HG02610 (cell line): ENCODE measurements around the gene ZNF536.

ENCODE experiments used
- ATAC-seq: cut with Tn5 transposase; IDR thresholded peaks from one replicate; pipeline ENCODE4 v1.9.1; 2021; ENCODE audit warnings: mild to moderate bottlenecking, moderate library complexity; ENCODE audit not compliant: unreplicated experiment

ZNF536 gene

GRCh38 chr19:30361721-30362120 is 10.5 kb upstream of the ZNF536 start:
- no peak for ATAC-seq

GRCh38 chr19:30362156-30362754 is 9.9 kb upstream of the ZNF536 start:
- no peak for ATAC-seq

GRCh38 chr19:30363073-30363472 is 9.1 kb upstream of the ZNF536 start:
- ATAC-seq = no peak

DNA sequence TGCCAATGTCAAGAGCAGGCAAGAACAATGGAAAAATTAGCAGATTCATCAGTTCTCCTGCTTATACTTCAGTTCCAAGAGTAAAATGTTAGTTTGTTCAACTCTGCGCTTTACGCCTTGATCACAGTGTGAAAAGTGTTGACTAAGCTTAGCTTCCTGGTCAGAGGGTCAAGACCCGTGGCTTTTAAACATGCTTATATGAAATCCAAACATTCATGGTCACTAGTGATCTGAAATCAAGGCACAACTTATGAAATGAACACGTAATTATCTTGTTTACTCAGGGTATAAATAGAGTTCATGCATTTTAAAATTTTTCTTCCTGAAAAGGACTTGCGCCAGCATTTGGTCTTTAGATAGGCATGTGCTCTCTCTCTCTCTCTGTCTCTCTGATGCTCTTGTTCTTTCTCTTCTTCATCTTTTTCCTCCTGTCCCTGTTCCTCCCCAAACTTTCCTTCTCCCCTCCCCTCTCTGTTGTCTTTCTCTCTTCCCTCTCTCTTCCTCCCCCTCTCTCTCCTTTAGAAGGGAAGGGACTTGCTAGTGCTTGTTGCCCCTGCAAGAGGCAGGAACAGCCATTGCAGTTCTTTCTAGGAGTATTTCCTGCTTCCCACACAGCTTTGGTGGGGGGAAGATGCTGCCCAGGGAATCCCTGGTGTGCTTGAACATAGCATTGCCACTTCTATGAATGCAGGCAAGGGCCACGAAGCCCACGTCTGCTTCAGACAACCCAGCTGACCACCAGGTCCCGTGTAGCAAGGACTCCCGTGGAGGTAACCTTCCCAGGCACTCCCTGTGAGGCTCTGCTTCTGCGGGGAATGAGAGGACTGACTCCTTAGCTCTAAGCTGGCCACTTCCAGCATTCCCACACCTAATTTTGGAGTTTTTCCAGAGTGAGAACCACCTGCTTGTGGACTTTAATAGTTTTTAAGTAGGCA is 7.1 kb upstream of the ZNF536 start:
- no peak for ATAC-seq

DNA sequence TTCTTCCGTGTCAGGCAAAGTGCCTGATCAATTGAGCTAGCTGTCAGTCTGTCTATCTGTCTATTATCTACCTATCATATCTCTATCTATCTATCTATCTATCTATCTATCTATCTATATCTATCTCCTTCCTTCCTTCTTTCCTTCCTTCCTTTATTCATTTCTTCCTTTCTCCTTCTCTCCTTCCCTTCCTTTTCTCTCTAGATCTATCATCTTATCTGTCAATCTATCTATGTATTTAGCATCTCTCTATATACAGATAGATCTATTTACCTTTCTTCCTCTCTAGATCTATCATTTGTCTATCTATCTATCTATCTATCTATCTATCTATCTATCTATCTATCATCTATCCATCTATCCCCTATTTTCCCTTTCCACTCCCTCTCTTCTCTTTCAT is 5.9 kb upstream of the ZNF536 start:
- no peak for ATAC-seq

DNA sequence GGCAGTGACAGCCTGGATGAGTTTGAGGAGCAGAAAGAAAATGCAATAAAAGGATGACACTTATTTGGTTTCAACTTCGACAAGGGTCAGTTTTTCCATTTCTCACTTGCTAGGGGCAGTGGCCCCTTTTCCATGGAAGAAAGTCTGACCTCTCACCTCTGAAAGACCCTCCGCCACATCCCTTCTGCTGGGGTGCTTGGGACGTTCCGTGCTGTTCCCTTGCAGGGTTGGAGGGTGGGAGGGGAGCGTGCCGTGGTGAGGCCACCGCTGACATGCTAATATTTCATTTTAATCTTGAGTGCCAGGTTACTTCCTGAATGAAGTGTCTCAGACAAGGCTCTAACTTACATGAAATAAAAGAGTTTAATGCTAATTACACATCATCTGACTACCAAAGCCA is 5.2 kb upstream of the ZNF536 start:
- no peak for ATAC-seq

DNA sequence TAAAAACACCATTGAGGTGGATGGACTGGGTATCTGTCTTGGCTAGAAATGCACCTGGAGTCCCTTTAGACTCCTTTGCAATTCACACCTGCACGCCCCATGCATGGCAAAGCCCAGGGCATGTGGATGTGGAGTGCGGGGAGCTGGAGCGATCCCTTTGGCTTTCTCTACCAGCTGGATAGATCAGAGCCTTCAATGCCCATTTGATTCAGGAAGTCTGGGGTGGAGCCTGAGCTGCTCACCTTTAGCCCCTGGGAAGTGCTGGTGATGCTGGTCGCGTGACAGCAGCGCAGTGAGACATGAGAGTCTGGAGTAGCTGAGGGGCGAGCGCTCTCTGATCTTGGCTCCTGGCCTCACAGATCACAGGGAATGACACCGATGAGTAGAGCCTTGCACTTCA is 4.8 kb upstream of the ZNF536 start:
- no peak for ATAC-seq

- ATAC-seq = no peak
Measured at GRCh38 chr19:30369833-30370232, 2.4 kb upstream of the ZNF536 start.

DNA sequence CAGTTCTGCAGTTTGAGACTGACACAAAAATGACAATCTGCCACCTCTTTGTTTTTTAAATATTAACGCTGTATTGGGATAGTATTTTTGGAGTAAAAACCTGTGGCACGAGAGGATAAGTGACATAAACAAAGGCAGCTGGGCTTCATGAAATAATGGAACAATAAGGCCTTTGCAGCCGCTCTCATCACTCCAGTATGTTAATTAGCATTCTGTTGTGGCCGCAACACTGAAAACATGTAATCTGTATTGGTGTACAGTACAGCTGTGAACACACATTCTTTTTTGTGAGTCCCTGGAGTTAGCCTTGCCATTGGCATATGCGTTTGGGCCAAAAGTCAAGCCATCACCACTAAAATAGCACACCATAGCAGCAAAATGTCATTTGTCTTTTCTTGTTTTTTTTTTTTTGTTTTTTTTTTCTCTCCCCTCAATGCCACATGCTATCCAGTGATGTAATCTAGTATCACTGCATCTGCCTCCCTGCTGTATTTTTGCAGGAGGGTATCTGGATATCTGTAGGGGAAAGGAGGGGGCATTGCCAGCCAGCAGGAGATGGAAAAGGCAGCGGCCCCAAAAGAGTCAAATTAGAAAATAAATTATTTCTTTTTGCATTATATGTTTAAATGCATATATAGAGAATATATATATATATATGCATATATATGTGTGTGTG is 885 bp upstream of the ZNF536 start:
- ATAC-seq = no peak

- no peak for ATAC-seq
Measured at GRCh38 chr19:30373593-30373992, 1.4 kb downstream of the ZNF536 start.

DNA sequence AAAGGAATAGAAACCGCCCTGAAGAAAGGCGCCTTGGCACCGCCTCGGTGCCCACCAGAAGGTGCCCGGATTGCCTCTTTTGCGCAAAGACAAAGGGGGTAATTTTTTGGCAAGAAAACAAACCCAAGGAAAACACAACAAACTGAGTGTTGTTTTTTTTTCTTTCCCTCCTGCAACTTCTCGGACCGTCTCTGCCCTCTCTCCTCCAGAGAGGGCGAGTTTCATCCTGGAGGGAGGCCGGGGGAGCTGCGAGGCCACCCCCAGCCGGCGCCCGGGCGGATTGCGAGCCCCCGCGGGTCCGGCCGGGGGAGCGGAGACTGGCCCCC is 2.3 kb downstream of the ZNF536 start:
- ATAC-seq = no peak

GRCh38 chr19:30374865-30375552 is 2.8 kb downstream of the ZNF536 start:
- no peak for ATAC-seq

DNA sequence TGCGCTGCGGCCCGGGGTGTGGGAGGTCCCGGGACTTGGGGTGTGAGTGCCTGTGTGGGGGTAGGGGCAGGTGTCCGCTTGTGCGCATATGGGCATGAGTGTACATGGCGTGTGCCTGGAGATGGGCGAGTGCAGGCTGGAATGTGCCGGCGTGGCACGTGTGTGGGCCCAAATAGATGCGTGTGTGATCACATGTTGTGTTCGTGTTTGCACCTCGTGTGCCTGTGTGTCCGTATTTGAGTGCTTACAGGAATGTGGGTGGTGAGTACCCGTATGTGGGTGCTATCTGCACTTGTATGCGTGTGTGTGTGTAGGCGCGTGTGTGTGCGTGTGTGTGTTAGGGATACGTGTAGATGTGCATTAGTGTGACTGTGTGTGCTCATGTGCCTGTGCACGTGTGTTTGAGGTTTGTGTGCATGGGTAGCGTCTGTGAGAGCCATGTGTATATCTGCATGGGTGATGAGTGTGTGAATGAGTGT is 3.4 kb downstream of the ZNF536 start:
- no peak for ATAC-seq

GRCh38 chr19:30376272-30376671 is 4.1 kb downstream of the ZNF536 start:
- no peak for ATAC-seq

GRCh38 chr19:30376826-30377425 is 4.7 kb downstream of the ZNF536 start:
- ATAC-seq = no peak

DNA sequence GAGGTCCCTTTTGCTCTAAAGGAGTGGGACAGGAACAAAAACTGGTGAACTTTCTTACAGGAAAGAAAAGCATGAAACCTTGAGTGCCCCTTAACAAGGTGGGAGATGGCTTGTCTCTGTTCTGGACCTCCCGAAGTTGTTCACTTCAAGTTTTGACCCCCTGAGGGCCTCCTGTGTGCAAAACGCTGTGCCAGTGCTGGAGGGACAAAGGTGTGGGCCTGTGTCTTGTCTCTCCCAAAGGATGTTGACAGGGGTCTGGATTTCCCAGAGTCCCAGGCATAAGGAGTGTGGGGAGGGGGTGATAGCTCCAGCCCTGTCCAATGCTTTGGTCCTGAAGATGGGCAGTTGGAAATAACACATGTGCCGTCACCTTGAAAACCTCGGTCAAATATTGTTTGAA is 6.5 kb downstream of the ZNF536 start:
- ATAC-seq = no peak

- ATAC-seq = no peak
Measured at GRCh38 chr19:30379841-30380610, 7.8 kb downstream of the ZNF536 start.

- ATAC-seq = no peak
Measured at GRCh38 chr19:30381366-30381765, 9.2 kb downstream of the ZNF536 start.

DNA sequence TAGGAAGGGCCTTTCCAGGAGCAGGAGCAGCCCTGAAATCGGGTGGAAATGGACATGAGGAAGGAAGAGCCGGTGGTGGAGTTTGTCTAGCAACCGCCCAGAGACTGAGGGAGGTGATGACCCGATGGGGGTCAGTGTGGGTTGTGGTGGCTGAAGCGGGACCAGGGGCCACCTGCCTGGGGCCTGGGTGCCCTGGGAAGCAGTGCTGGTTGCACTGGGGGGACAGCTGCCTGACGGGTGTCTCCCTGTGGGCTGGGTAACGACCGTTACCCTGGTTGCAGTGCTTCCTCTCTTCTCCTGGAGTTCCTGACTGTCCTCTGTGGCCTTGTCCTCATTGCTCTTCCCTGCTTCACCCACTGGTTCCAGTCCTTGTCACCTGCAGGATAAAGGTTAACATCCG is 13.0 kb downstream of the ZNF536 start:
- ATAC-seq = no peak

GRCh38 chr19:30385666-30386065 is 13.5 kb downstream of the ZNF536 start:
- no peak for ATAC-seq
